Stimulated activated CD4-positive, alpha-beta T cell treated with anti-CD3 and anti-CD28 coated beads, Interleukin-1b, Interleukin-23, amount 100 ng/mL, for 24 hours (primary cell): ENCODE data around the gene BBS12.
"Not testable (repeated sequence)": the region's sequence is repeated elsewhere in the genome, so short reads cannot be mapped to it uniquely, and the experiment has no call there.

ENCODE experiments used
- DNase-seq, 4 experiments: peaks; one replicate each; pipeline ENCODE4 v3.0.0-alpha.2; 2020; ENCODE audit warnings: low read depth in 4 of 4, low spot score in 1 of 4

The BBS12 gene

DNA sequence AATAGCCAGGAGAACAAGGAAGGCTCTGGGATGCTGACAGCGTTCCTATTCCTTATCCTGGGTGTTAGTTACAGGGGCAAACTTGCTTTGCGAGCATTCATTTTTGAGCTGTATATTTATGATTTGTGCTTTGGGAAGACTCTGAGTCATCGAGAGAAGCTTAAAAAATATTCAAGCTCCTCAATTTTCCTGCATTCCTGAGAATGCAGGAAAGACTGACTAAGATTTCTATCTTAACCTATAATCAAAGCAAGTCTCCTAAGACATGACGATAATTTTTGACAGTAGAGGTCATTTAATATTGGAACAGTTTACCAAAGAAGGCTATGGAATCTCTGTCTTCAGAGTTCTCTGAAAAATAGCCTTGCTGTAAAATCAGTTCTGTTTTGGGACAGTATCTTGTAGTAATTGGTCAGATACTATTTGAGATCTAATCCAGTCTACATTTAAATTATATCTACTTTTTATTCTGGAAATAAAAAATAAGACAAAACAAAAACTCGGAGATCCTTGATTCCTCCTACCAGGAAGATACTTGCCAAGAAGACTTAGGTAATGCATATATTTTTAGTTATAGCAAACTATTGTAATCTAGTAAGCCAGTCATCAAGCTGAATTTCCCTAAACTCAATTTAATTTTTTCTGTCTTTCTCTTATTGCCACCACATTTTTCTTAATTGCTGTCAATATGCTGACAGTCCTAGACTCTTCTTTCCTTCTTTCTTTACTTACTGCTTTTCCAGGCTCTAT, 31.7 kb downstream of the BBS12 start:
- no peak for DNase-seq

DNA sequence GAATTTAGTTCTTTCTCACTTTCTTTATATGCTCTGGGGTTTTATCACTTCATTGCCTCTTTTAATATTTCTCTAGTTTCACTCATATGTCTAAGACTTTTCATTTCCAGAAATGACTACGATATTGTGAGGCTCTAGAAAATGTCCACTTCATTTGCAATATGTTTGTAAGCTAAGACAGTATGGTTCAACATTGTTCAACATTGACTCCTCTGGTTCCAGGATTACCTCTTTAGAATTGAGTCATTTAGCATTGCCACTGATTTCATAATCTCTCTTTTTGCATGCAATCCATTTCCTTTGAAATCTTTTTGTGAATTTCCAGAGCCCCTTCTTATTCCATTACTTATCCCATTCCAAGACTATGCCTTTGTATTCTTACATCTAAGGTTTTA, 32.3 kb downstream of the BBS12 start:
- no peak for DNase-seq

DNA sequence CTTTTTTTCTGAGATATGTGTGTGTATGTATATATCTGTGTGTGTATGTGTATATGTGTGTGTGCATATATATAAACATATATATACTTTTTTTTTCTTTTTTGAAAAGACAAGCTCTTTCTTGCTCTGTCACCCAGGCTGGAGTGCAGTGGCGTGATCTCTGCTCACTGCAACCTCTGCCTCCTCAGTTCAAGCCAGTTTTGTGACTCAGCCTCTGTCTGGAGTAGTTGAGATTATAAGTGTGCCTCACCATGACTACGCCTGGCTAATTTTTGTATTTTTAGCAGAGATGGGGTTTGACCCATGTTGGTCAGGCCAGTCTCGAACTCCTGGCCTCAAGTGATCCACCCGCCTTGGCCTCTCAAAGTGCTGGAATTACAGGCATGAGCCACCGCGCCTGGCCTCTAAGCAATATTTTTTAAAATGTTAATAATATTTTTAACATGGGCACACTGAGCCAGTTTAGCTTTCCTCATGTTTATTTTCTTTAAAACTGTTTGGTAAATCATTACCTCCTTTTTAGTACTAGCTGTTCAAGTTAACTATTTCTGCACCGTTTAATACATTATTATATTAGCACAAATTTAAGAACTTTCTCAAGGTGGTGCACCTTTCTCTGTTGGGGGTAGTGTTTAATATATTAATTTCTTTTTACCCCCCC, 33.3 kb downstream of the BBS12 start:
- no peak for DNase-seq

DNA sequence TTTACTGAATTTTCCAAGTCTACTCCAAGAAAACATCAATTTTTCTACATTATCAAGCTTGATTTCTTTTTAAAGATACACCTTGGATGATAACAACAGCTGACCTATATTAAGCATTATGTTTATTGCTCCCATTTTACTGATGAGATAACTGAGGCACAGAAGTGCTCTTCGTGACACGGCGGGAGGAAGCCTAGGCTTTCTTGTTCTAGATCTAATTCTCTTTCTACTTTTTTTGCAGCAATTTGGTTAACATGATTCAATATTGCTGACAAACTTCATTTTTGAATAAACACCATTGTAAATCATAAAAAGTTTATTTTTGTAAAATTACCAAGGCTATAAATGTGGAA, 33.8 kb downstream of the BBS12 start:
- no peak for DNase-seq

DNA sequence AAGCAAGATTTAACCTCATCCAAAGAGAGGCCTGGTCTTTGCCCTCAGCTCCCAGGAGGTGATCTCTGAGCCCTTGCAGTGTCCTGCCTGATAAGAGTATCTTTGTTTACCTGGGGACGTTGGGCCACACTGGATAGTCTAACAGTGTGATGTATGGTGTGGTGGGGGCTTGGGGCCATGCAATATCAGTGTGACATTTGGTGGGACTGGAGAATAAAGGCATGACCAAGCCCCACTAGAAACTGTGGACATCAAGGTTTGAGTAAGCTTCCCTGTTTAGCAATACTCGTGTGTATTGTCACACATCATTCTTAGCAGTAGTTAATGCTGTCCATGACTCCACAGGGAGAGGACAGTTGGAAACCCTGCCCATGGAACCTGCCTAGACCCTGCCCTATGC, 34.4 kb downstream of the BBS12 start:
- no peak for DNase-seq

DNA sequence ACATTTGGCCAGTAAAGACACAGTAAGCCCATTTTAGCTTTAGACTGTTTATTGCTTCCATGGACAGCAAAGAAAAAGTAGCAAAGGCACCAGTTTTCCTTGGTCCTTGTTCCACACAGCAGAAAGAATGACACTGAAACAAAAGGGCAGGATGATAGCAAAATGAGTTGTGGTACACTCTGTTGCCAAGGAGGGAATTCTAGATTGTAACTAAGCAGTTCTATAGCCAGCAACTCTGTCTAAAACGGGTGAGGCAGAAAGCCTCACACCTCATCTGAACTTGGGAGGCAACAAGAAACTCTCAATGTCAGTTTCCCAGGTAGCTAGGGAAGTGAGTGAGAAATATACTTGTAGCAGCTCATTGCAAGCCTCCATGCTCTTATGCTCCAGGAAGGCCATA, 39.2 kb downstream of the BBS12 start:
- DNase-seq = no peak

DNA sequence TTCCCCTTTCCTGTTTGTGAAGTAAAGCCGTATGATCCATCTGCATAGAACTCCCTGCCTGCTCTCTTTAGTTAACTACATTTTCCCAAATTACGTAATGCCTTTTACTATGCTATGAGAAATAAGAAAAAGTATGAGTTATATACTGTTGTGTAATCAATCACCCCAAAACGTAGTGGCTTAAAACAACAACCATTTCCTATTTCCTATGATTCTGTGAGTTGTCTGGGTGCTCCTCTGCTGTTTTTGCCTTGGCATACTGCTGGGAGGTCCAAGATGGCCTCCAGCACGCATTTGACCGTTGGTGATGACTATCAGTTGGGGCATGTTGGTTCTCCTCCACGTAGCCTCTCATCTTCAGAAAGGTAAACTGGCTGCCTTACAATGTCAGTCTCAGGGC, 39.8 kb downstream of the BBS12 start:
- DNase-seq = no peak

DNA sequence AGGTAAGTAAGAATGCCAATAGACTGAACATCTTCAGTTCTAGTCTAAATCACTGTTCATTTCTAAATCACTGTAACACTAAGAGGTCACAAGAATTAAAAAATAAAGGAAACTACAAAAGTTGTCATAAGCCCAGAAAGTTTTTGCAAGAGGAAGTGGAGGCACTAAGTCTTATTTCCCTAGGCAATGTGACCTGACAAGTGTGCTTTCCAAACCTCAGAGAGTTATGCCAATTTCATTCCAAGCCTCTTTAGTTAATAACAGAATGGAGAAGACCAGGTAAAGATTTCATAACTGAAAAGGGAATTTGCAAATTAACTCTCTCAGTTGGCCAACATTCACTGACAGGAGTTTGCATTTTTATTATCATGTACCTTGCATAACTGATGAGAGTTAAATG, 40.5 kb downstream of the BBS12 start:
- DNase-seq = no peak

DNA sequence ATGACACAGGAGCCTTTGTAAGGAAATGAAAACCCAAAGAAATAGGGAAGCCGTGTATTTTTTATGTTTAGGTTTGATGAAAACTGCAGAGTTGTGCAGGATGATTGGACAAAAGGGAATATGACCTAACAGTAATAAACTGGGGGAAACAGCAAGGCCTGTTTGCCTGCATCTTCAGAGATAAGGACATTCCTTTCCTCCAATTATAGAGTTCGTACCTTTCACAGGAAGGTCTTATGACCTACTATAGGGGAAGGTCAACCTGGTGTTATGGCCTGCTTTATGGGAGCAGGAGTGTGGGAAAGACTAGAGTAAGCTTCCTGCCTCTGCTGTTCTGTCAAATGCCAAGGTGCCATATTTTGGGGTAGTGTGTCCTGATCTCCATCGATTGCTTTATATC, 42.5 kb downstream of the BBS12 start:
- no peak for DNase-seq

DNA sequence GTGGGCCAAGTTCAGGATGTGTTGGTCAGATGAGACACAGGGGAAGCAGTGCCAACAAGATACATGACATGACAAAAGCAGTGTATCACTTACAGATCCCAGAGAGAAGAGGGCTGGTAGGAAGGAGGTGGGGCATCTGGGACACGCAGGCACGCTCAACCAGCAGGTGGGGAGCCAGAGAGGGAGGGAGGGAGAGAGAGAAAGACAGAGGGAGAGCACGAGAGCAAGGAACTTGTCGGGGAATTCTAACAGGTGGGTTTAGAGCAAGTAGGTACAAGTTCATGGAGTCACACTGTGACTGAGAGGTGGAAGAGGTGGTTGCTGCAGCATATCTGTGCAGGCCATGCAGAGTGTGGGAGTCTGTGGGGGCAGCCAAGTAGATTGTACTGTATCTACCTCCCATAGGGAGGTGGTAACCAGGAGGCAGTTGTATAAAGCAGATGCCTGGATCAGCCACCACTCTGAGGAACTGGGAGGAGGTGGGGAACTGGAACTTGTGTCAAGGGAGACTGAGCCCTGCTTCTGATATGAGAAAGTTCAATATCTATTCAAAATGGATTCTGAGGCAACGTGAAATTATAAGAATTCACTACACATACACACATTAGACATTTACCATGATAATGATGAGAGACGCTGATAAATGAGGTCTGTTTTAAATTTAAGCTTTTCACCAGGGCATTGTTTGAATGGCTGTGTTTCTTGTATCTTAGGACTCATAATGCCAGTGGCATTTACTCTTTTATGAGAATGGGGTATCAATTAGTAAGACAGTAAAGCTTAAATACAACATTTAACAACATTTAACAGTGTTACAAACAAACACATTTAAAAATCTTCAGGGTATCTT, 43.7 kb downstream of the BBS12 start:
- DNase-seq = no peak

DNA sequence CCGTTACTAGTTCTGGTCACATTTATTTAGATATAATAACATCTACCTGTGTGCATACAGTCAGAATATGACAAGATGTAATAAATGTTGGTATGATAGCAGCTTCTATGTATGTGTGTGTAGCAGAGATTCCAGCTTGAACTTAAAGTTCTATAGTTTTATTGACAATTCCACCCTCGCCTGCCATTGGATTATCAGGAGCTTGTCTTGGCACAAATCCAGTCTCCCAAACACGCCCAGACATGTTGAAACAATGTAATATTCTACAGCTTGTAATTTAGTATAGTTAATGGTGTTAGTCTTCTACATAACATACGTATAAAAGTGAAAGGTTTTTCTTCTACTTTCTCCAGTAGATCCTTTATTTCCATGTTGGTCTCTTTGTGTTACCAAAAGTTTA, 44.4 kb downstream of the BBS12 start:
- no peak for DNase-seq

DNA sequence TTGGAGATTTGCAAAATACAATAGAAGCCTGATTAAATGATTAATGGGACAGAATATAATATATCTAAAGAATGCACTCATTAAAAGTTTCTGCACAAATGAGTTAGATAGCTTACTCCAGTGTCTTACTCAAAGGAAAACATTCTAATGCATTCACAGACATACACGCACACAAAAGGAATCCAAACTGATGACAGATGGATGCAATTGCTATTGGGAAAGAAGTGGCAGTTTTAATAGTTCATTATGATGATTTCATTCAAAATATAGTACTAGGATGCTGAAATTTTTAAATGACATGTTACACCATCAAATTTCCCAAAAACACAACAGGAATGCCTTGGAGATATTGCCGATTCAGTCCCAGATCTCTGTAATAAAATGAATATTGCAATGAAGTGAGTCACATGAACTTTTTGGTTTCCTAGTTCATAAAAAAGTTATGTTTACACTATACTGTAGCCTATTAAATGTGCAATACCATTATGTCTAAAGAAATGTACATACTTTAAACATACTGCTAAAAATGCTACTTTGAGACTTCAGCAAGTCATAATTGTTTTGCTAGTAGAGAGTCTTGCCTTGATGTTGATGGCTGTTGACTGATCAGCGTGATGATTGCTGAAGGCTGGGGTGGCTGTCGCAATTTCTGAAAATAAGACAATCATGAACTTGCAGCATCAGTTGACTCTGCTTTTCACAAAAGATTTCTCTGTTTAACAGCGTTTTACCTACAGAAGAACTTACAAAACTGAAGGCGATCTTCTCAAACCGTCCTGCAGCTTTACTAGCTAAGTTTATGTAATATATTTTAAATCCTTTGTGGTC, 45.6 kb downstream of the BBS12 start:
- DNase-seq = no peak

DNA sequence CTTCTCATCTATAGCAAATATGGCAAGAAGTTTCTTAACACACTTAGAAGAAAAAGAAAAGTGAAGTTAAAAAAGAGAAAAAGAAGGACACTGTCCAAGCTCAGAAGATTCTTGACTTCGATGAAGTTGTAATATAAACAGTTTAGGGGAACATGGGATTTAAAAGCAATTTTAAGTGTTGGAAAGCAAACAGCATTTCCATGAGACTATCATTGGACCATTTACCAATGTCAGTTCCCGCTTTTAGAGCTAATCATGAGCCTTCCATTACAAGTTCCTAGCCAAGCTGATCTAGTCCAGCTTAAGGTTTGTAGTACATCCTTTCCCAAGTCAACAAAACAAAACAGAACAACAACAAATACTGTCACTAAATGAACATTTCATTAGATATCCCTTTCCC, 49.0 kb downstream of the BBS12 start:
- DNase-seq = no peak

DNA sequence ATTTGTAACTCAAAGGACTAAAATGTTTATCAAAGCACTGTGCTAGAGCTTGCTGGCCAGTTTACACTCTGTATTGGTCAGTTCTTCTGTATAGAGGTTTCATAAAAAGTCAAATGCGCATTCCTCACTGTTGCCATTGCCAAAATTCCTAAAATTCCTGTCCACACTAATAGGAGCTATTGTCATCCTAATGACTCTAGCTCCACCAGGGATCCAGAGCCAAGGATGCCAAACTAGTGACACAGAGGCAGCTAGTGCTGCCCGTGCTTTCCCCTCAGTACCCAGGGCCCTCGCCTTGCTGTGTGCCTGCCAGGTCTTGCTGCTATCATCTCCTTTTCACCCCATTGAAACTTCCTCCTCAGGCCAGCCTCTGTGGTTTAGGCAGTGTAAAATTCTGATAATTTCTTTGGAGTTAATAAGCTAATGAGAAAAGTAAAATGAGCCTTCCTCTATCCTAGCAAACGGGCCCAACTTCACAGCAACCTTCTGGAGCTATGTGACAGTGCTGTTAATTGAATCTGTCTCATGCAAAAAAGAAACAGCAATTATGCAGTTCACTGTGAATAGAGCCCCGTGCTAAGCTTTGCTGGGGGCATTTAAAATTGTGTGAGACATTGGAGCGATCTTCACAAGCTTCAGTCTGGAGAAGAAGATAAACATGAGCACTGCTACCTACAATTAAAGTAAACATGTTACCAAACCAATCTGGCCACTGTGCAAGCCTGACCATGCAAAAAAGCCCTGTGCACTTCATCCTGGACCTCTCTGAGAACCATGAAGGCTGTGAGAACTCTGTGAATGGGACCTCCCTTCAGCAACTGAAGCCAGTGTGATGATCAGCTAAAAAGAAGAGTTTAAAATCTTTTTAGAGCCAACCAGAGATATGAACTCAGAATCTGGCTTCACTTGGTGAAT, 51.1 kb downstream of the BBS12 start:
- DNase-seq = no peak

DNA sequence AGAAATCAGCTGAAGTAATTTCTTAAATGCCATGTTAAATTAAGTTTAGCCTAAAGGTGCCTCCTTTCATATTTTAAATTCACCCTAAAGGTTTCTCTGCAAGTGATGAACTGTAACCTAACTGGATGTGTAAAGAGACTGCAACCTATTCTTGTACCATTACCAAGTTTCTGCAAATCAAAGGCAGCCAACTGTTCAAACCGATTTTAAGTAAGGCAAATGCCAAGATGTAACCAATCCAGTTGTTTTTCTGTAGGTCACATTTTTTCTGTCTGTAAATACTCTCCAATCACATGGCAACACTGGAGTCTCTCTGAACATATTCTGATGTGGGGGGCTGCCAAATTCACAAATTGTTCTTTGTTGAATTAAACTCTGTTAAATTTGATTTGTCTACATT, 51.8 kb downstream of the BBS12 start:
- no peak for DNase-seq

DNA sequence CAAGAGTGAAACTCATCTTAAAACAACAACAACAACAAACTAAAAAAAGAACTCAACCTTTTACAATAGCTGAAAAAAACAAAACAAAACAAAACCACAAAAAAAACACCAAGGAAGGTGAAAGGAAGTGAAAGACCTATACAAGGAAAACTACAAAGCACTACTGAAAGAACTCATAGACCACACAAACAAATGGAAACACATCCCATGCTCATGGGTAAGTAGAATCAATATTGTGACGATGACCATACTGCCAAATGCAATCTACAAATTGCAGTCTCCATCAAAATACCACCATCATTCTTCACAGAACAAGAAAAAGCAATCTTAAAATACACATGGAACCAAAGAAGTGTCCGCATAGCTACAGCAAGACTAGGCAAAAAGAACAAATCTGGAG, 52.6 kb downstream of the BBS12 start:
- no peak for DNase-seq

DNA sequence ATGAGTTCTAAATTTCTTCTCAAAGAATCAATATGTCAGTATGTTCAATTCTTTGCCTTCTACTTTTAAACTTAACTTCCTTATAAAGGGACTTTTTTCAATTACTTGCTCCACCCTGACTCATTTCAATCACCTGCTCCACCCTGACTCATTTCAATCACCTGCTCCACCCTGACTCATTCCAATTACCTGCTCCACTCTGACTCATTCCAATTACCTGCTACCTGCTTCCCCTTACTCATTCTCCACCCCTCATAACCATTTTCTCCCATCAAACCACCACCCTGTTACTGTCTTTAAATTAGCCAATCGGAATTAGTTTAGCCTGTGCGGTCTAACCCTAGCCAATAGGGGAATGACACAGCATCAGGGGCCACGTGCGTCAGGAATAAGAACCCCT, 53.8 kb downstream of the BBS12 start:
- DNase-seq = peak in 1 of 4 experiments; percentile 2

DNA sequence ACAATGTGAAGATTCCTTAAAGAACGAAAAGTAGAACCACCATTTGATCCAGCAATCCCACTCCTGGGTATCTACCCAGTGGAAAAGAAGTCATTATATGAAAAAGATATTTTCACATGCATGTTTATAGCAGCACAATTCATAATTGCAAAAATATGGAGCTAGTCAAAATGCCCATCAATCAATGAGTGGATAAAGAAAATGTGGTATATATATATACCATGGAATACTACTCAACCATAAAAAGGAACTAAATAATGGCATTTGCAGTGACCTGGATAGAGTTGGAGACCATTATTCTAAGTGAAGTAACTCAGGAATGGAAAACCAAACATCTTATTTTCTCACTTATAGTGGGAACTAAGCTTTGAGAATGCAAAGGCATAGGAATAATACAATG, 54.4 kb downstream of the BBS12 start:
- DNase-seq = not testable (repeated sequence)

DNA sequence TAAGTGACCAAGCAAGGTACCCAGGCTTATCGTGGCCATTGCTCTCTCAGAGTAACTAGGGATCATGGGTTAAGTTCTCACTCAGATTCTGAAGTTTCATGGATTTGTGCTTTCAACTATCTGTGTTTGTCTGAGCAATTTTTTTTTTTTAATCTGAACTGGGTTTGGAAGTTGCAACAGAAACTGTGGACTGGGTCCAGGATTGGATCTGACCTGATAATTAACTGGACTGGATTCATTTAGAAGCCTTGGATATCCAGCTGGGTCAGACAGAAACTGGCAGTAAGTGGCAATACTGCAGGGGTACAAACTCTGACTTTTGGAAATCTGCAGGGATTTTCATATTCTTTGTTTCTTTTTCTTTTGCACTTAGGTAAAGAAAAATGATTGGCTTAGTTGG, 55.4 kb downstream of the BBS12 start:
- no peak for DNase-seq

DNA sequence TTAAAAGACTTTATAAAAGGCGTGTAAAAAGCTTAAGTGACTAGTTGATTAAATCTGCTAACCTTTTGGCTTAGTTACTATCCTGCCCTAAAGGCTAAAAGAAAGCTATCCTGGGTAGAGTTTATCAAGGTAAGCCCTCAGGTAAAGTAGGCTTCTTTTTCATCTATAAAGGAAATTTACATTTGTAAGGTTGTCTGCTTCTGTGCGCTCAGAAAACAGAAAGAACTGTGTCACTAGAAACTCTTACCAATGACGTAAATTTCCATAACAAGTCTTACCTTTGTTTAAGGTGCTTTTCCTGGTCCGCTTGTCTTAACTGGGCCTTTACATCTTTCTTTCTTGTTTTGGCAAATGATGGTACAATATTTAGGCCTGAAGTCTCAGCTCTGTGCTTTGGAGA, 56.4 kb downstream of the BBS12 start:
- no peak for DNase-seq
